HG02798 (cell line): ENCODE results near the gene NDUFA13.

Experiments
- ATAC-seq: cut with Tn5 transposase; IDR thresholded peaks from one replicate; pipeline ENCODE4 v1.9.1; 2021; ENCODE audit warnings: mild to moderate bottlenecking; ENCODE audit not compliant: unreplicated experiment, poor library complexity

NDUFA13 gene

GRCh38 chr19:19488875-19489690 is 26.9 kb upstream of the NDUFA13 start:
- ATAC-seq = peak; percentile 61

GRCh38 chr19:19489804-19490204 is 26.2 kb upstream of the NDUFA13 start:
- ATAC-seq = no peak

GRCh38 chr19:19490214-19490968 is 25.6 kb upstream of the NDUFA13 start:
- peak; percentile 39 for ATAC-seq

GRCh38 chr19:19491321-19492025 is 24.6 kb upstream of the NDUFA13 start:
- ATAC-seq = no peak

GRCh38 chr19:19492026-19492610 is 23.9 kb upstream of the NDUFA13 start:
- no peak for ATAC-seq

GRCh38 chr19:19493841-19494546 is 22.0 kb upstream of the NDUFA13 start:
- no peak for ATAC-seq

- ATAC-seq = no peak
Measured at GRCh38 chr19:19495614-19496603, 20.1 kb upstream of the NDUFA13 start.

- no peak for ATAC-seq
Measured at GRCh38 chr19:19498255-19498991, 17.6 kb upstream of the NDUFA13 start.

GRCh38 chr19:19499272-19499995 is 16.6 kb upstream of the NDUFA13 start:
- ATAC-seq = no peak

- ATAC-seq = no peak
Measured at GRCh38 chr19:19500975-19501644, 14.9 kb upstream of the NDUFA13 start.

GRCh38 chr19:19501798-19502197 is 14.2 kb upstream of the NDUFA13 start:
- ATAC-seq = no peak

- ATAC-seq = no peak
Measured at GRCh38 chr19:19502281-19502680, 13.7 kb upstream of the NDUFA13 start.

GRCh38 chr19:19502808-19503602 is 13.0 kb upstream of the NDUFA13 start:
- no peak for ATAC-seq

GRCh38 chr19:19504754-19505668 is 11.0 kb upstream of the NDUFA13 start:
- ATAC-seq = no peak

- no peak for ATAC-seq
Measured at GRCh38 chr19:19505669-19506326, 10.2 kb upstream of the NDUFA13 start.
